Measurements from ENCODE around the gene SBNO1.

DNA sequence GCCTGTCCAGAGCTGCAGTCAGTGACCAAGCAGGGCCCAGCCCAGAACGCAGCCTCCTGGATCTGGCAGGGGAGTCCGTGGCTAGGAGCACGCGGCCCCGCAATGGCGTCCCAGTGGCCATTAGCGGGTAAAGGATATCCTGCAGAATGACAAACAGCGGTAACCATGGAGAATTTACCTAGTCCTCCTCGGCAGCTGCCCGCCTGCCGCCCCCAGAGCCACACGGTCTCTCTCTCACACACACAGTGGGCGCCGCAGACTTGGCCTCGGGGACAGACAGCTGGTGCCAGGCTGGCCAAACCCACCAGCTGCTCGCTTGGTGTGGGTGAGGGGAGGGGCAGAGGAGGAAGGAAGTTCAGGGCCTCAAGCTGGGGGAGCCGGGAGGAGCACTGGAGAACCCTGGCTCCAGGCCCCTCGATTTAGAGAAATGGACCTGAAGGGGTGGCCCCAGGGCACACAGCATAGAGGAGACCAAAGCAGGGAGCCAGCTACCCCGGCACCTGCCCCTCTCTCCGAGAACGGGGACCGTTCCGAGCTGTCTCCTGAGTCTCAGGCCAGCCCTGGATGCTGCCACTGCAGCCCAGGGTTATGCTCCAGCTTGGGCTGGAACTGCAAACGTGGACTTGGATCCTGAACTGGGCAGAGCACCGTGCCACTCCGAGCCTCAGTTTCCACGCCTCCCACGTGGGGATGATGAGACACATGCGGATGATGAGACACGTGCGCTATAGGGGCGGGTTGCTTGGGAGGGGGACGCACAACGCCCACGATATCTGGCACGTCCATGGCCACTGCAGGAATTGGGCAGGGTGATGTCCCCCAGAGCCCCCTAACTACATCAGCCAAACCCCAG is 96.4 kb downstream of the SBNO1 start:
- no peak for TF ChIP-seq EZH2 (IDR thresholded peaks at IDR 0.05; ENCODE audit: borderline replicate concordance, low read length)
- TF ChIP-seq, protein P1, sequence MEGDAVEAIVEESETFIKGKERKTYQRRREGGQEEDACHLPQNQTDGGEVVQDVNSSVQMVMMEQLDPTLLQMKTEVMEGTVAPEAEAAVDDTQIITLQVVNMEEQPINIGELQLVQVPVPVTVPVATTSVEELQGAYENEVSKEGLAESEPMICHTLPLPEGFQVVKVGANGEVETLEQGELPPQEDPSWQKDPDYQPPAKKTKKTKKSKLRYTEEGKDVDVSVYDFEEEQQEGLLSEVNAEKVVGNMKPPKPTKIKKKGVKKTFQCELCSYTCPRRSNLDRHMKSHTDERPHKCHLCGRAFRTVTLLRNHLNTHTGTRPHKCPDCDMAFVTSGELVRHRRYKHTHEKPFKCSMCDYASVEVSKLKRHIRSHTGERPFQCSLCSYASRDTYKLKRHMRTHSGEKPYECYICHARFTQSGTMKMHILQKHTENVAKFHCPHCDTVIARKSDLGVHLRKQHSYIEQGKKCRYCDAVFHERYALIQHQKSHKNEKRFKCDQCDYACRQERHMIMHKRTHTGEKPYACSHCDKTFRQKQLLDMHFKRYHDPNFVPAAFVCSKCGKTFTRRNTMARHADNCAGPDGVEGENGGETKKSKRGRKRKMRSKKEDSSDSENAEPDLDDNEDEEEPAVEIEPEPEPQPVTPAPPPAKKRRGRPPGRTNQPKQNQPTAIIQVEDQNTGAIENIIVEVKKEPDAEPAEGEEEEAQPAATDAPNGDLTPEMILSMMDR (conservative IDR thresholded peaks at IDR 0.05 in 1 of 2, IDR thresholded peaks at IDR 0.05 in 1 of 2; ENCODE audit: extremely low read depth in 1 of 2, insufficient read depth in 1 of 2, low read depth in 1 of 2, low read length in 2 of 2): no peak
